Smooth muscle cell (in vitro differentiated cells): Measurements from ENCODE around the gene CETN1. TPM values are rescaled to one million over a fixed set of nuclear protein-coding genes. Genes with fewer than 3 reads are reported as not detected.

Source experiments
- DNase-seq: peaks from one replicate; lab custom pipeline; 2025; ENCODE audit not compliant: unreplicated experiment; lab: John Stamatoyannopoulos, UW
- H2AFZ ChIP-seq: fragments of 200-600 bp; sonication (generic); 2 replicates; pipeline ENCODE4 v1.6.0; 2016; ENCODE audit warnings: antibody characterized with exemption, low read depth, mild to moderate bottlenecking
- H3F3A ChIP-seq: fragments of 200-600 bp; sonication (generic); 2 replicates; pipeline ENCODE4 v1.6.0; 2017; ENCODE audit warnings: antibody characterized with exemption, low read depth
- H3K27ac ChIP-seq: fragments of 200-600 bp; sonication (generic); 2 replicates; pipeline ENCODE4 v1.5.1; 2016; ENCODE audit warnings: low read depth, mild to moderate bottlenecking
- H3K27me3 ChIP-seq: fragments of 200-600 bp; sonication (generic); 2 replicates; pipeline ENCODE4 v1.6.1; 2016; ENCODE audit warnings: low read depth, mild to moderate bottlenecking
- H3K36me3 ChIP-seq: fragments of 200-600 bp; sonication (generic); 2 replicates; pipeline ENCODE4 v1.5.1; 2016; ENCODE audit warnings: low read depth
- H3K4me1 ChIP-seq: fragments of 200-600 bp; sonication (generic); 2 replicates; pipeline ENCODE4 v1.5.1; 2016; ENCODE audit warnings: low read depth
- H3K4me2 ChIP-seq: fragments of 200-600 bp; sonication (generic); 2 replicates; pipeline ENCODE4 v1.6.0; 2016; ENCODE audit warnings: mild to moderate bottlenecking
- H3K4me3 ChIP-seq: fragments of 200-600 bp; sonication (generic); 2 replicates; pipeline ENCODE4 v1.5.1; 2016; ENCODE audit warnings: mild to moderate bottlenecking
- H3K79me2 ChIP-seq: fragments of 200-600 bp; sonication (generic); 2 replicates; pipeline ENCODE4 v1.6.0; 2016; ENCODE audit warnings: low read depth, mild to moderate bottlenecking
- H3K9ac ChIP-seq: fragments of 200-600 bp; sonication (generic); 2 replicates; pipeline ENCODE4 v1.6.0; 2016; ENCODE audit warnings: low read depth
- H3K9me3 ChIP-seq: fragments of 200-600 bp; sonication (generic); replicated peaks from 2 replicates; pipeline ENCODE4 v1.5.1; 2016; ENCODE audit warnings: low read depth
- H4K20me1 ChIP-seq: fragments of 200-600 bp; sonication (generic); 2 replicates; pipeline ENCODE4 v1.6.0; 2016; ENCODE audit warnings: low read depth
- WGBS: methylation state at CpG from one replicate; pipeline ENCODE4 v1.1.7; 2016; ENCODE audit warnings: low lambda C conversion rate; 5-methylcytosine and 5-hydroxymethylcytosine counted together
- polyA plus RNA-seq: library from polyadenylated mRNA; unstranded; fragments of >200 nt; fragmentation: Nextera tagmentation; extraction: Ambion mirVana; gene quantifications from 2 replicates; pipeline ENCODE4 v1.2.1, GENCODE V29; 2016
- total RNA-seq: library from RNA; depleted of rRNA; stranded (reverse); fragments of >200 nt; gene quantifications from 2 replicates; pipeline ENCODE4 v1.2.3, GENCODE V29; 2014
- TF ChIP-seq, protein P1 (sequence below): fragments of 200-600 bp; sonication (generic); IDR thresholded peaks from 2 replicates; pipeline ENCODE4 v1.5.1; 2017; ENCODE audit warnings: borderline replicate concordance, mild to moderate bottlenecking, antibody characterized with exemption; ENCODE audit not compliant: insufficient read depth, poor library complexity, severe bottlenecking

The CETN1 gene
- total and polyA plus RNA-seq, 2 experiments from 2014 or later: not detected

- Histone ChIP-seq H3K27me3 (no peaks in the 10 kb centered on the region), H3K4me3 (no peak overlapping the region), H3K9ac (no peak overlapping the region), H2AFZ (no peak overlapping the region), H3K9me3 (no peaks in the 10 kb centered on the region), H3K79me2 (no peaks in the 10 kb centered on the region), H4K20me1 (no peaks in the 10 kb centered on the region), H3K4me1 (no peaks in the 10 kb centered on the region), H3F3A (no peaks in the 10 kb centered on the region), H3K4me2 (no peak overlapping the region), H3K27ac (no peak overlapping the region), H3K36me3 (no peaks in the 10 kb centered on the region)
- 86% methylated on average over 13 of the region's 13 CpGs for WGBS
- TF ChIP-seq, protein P1, sequence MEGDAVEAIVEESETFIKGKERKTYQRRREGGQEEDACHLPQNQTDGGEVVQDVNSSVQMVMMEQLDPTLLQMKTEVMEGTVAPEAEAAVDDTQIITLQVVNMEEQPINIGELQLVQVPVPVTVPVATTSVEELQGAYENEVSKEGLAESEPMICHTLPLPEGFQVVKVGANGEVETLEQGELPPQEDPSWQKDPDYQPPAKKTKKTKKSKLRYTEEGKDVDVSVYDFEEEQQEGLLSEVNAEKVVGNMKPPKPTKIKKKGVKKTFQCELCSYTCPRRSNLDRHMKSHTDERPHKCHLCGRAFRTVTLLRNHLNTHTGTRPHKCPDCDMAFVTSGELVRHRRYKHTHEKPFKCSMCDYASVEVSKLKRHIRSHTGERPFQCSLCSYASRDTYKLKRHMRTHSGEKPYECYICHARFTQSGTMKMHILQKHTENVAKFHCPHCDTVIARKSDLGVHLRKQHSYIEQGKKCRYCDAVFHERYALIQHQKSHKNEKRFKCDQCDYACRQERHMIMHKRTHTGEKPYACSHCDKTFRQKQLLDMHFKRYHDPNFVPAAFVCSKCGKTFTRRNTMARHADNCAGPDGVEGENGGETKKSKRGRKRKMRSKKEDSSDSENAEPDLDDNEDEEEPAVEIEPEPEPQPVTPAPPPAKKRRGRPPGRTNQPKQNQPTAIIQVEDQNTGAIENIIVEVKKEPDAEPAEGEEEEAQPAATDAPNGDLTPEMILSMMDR: no peak
- DNase-seq: no peak
Observed at GRCh38 chr18:555705-556457, 24.3 kb upstream of the CETN1 start.

- H3K4me2 ChIP-seq: no peak overlapping the region
- TF ChIP-seq, protein P1: no peak
- H3K79me2 ChIP-seq: no peaks in the 10 kb centered on the region
- no peaks in the 10 kb centered on the region for H3K4me1 ChIP-seq
- H3K9me3 ChIP-seq: no peaks in the 10 kb centered on the region
- no peak for DNase-seq
- no peak overlapping the region for H2AFZ ChIP-seq
- no peak overlapping the region for H3K9ac ChIP-seq
- H4K20me1 ChIP-seq: no peaks in the 10 kb centered on the region
- no peaks in the 10 kb centered on the region for H3F3A ChIP-seq
- H3K36me3 ChIP-seq: no peaks in the 10 kb centered on the region
- WGBS: 77% methylated on average over 10 of the region's 11 CpGs
- H3K27ac ChIP-seq: no peak overlapping the region
- no peaks in the 10 kb centered on the region for H3K27me3 ChIP-seq
- no peak overlapping the region for H3K4me3 ChIP-seq
Observed at GRCh38 chr18:564708-565561, 15.2 kb upstream of the CETN1 start.

DNA sequence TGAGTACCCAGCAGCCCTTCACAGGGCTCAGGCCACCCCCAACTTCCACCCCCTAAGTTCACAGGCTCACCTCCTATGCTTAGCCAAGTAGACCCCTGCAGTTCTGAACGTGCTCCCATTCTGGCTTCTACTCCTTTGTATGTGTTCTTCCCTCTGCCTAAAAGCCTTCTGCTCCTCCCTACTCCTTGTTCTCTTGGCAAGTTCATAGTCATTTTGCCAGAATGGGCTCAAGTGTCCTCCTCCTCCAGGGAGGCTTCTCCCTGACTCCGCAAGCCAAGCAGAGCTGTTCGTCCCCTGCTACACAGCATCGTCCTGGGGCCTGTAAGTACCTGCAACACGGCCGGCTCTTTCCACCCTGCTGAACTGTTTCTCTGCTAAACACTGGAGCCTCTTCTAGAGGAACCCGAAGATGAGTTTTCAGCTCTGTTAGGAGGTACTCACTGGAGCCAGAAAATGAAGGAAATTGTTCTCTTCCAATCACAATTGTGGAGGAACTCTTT, 14.6 kb upstream of the CETN1 start:
- no peaks in the 10 kb centered on the region for H3K79me2 ChIP-seq
- H3K27ac ChIP-seq: no peak overlapping the region
- TF ChIP-seq, protein P1: no peak
- H3F3A ChIP-seq: no peaks in the 10 kb centered on the region
- 96% methylated on average over 7 of the region's 7 CpGs for WGBS
- no peaks in the 10 kb centered on the region for H3K4me1 ChIP-seq
- no peak overlapping the region for H2AFZ ChIP-seq
- H4K20me1 ChIP-seq: no peaks in the 10 kb centered on the region
- H3K4me2 ChIP-seq: no peak overlapping the region
- H3K9ac ChIP-seq: no peak overlapping the region
- H3K36me3 ChIP-seq: no peaks in the 10 kb centered on the region
- H3K9me3 ChIP-seq: no peaks in the 10 kb centered on the region
- no peaks in the 10 kb centered on the region for H3K27me3 ChIP-seq
- no peak overlapping the region for H3K4me3 ChIP-seq
- no peak for DNase-seq
